ENCODE results near the gene NUP62CL. TPM values are rescaled to one million over a fixed set of nuclear protein-coding genes. Genes with fewer than 3 reads are reported as not detected.
"Not testable (repeated sequence)": the region's sequence is repeated elsewhere in the genome, so short reads cannot be mapped to it uniquely, and the experiment has no call there.

Gene NUP62CL
- total and polyA plus RNA-seq, 7 donors: 0.08 to 0.34 (median 0.18) TPM; not detected in 4

DNA sequence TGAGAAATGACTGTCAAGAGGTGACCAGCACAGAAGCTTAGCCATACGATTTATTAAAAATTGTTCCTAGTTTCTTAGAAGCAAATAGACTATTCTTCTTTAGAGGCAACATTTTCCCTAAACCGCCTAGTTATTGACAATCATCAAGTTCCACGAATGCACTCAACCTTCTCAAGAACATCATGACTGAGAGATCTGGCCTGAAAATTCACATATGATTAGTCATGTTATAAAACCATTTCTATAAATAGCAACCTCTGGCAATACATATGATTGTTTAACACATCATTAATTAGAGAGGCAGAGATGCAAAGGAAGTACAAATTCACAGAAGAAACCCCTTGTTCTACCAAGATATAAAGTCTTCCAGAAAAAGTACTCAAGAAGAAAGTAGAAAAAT lies 6.7 kb downstream of the NUP62CL start:
- intact Hi-C loops (cut with DNase I): no loop called here
- DNase-seq (no peak), ATAC-seq (no peak)
- H3K4me3 ChIP-seq: no peak overlapping the region
- no peaks in the 10 kb centered on the region for H3K4me1 ChIP-seq
- no peaks in the 10 kb centered on the region for H3K36me3 ChIP-seq (ENCODE audit: insufficient read depth in 1 of 2, low read depth in 1 of 2)
- TF ChIP-seq, protein P1, sequence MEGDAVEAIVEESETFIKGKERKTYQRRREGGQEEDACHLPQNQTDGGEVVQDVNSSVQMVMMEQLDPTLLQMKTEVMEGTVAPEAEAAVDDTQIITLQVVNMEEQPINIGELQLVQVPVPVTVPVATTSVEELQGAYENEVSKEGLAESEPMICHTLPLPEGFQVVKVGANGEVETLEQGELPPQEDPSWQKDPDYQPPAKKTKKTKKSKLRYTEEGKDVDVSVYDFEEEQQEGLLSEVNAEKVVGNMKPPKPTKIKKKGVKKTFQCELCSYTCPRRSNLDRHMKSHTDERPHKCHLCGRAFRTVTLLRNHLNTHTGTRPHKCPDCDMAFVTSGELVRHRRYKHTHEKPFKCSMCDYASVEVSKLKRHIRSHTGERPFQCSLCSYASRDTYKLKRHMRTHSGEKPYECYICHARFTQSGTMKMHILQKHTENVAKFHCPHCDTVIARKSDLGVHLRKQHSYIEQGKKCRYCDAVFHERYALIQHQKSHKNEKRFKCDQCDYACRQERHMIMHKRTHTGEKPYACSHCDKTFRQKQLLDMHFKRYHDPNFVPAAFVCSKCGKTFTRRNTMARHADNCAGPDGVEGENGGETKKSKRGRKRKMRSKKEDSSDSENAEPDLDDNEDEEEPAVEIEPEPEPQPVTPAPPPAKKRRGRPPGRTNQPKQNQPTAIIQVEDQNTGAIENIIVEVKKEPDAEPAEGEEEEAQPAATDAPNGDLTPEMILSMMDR (IDR thresholded peaks at IDR 0.05): no peak
- H3K27me3 ChIP-seq (ENCODE audit: insufficient read depth in 3 of 3, low read length in 2 of 3): peaks cover 0 to 3% (median 0%) of the 10 kb centered on the region in 3 donors
- H3K9me3 ChIP-seq: no peaks in the 10 kb centered on the region
- 69 to 92% (median 89%) methylated on average over 3 of the region's 3 CpGs for WGBS, 3 donors
- no peak overlapping the region for H3K27ac ChIP-seq

DNA sequence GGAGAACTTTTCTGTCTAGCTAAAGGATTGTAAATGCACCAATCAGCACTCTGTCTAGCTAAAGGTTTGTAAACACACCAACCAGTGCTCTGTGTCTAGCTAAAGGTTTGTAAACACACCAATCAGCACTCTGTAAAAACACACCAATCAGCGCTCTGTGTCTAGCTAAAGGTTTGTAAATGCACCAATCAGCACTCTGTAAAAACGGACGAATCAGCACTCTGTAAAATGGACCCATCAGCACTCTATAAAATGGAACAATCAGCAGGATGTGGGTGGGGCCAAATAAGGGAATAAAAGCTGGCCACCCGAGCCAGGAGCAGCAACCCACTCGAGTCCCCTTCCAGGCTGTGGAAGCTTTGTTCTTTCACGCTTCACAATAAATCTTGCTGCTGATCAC lies 8.2 kb downstream of the NUP62CL start:
- intact Hi-C loops (cut with DNase I); ATAC-seq; H3K4me3 ChIP-seq; H3K27me3 ChIP-seq (ENCODE audit: insufficient read depth in 3 of 3, low read length in 2 of 3); H3K4me1 ChIP-seq; H3K9me3 ChIP-seq; H3K36me3 ChIP-seq (ENCODE audit: insufficient read depth in 1 of 2, low read depth in 1 of 2); H3K27ac ChIP-seq; DNase-seq: not testable (repeated sequence)
- WGBS, 3 donors: 68 to 86% (median 74%) methylated on average over 6 of the region's 6 CpGs

DNA sequence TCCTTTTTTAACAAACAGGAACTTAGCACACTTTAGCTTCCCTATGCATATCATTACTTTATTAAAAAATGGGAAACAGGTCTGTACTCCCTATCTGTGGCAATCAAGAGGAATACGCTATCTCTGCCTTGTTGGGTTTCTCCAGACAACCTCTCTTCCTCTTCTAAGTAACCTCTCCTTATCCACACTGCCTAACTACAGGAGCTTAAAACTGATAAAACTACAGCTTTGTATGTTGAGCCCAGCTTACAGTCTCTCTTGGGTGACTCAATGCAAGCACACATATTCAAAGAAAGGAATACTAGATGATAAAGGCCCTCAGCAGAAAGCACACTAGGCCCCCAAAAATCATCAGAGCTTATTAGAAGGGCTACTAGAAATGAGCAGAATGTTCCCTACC lies 8.9 kb downstream of the NUP62CL start:
- Histone ChIP-seq H3K4me1 (no peaks in the 10 kb centered on the region), H3K36me3 (ENCODE audit: insufficient read depth in 1 of 2, low read depth in 1 of 2) (no peaks in the 10 kb centered on the region), H3K9me3 (no peaks in the 10 kb centered on the region), H3K27me3 (ENCODE audit: insufficient read depth in 3 of 3, low read length in 2 of 3) (peaks cover 0 to 3% (median 2%) of the 10 kb centered on the region in 3 donors), H3K27ac (no peak overlapping the region), H3K4me3 (no peak overlapping the region)
- WGBS, 3 donors: 77 to 96% (median 90%) methylated on average over 1 of the region's 1 CpG
- intact Hi-C loops (cut with DNase I): no loop called here
- no peak for ATAC-seq
- DNase-seq: no peak
- TF ChIP-seq, protein P1 (IDR thresholded peaks at IDR 0.05): no peak

DNA sequence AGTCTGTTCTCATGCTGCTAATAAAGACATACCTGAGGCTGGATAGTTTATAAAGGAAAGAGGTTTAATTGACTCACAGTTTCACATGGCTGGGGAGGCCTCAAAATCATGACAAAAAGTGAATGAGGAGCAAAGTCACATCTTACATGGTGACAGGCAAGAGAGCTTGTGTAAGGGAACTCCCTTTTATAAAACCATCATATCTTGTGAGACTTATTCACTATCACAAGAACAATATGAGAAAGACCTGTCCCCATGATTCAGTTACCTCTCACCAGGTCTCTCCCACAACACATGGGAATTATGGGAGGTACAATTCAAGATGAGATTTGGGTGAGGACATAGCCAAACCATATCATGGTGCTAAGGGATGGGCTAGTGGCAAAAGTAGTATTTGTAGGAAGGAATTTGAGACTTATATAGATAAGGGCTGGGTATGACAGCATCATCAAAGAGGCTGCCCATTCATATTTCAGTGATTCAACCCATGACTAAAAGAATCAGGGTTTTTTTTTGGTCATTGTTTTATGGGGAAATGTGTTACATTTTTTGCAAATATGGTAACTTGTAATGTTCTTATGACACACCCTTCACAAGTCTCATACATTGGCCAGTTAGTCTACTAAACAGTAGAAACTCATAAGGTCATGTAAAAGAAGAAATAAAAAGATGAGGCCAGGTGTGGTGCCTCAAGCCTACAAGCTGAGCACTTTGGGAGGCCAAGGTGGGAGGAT lies 34.7 kb downstream of the NUP62CL start:
- ATAC-seq: no peak
- no peak overlapping the region for H3K27ac ChIP-seq
- no peaks in the 10 kb centered on the region for H3K9me3 ChIP-seq
- H3K27me3 ChIP-seq (ENCODE audit: insufficient read depth in 3 of 3, low read length in 2 of 3): peaks cover 0 to 8% (median 0%) of the 10 kb centered on the region in 3 donors
- no peak overlapping the region for H3K4me3 ChIP-seq
- TF ChIP-seq, protein P1 (IDR thresholded peaks at IDR 0.05): no peak
- intact Hi-C loops (cut with DNase I): no loop called here
- no peaks in the 10 kb centered on the region for H3K36me3 ChIP-seq (ENCODE audit: insufficient read depth in 1 of 2, low read depth in 1 of 2)
- no peaks in the 10 kb centered on the region for H3K4me1 ChIP-seq
- no peak for DNase-seq

DNA sequence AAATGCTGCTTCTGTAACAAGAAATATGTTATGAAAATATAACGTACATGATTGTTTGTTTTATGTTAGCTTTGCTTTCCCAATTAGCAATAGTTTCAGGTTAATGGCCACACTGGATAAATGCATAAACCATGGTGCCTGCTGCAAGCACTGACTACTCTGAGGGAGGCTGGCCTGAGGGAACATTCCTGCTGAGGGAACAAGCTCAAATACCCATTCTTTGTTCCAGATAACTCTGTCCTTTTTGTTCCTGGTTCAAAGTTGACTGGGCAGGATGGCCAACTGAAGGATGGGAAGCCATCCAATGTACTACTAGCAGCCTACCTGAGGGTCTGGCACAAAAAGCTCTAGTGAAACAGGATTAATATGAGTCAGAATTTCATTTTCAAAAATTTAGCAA lies 37.5 kb downstream of the NUP62CL start:
- no peaks in the 10 kb centered on the region for H3K36me3 ChIP-seq (ENCODE audit: insufficient read depth in 1 of 2, low read depth in 1 of 2)
- H3K27me3 ChIP-seq (ENCODE audit: insufficient read depth in 3 of 3, low read length in 2 of 3): peaks cover 0 to 4% (median 0%) of the 10 kb centered on the region in 3 donors
- no peak overlapping the region for H3K4me3 ChIP-seq
- no peaks in the 10 kb centered on the region for H3K9me3 ChIP-seq
- no peak overlapping the region for H3K27ac ChIP-seq
- no peaks in the 10 kb centered on the region for H3K4me1 ChIP-seq
- TF ChIP-seq, protein P1 (IDR thresholded peaks at IDR 0.05): no peak
- intact Hi-C loops (cut with DNase I): no loop called here
- ATAC-seq (no peak), DNase-seq (no peak)
- 65 to 94% (median 70%) methylated on average over 1 of the region's 1 CpG for WGBS, 3 donors

All from psoas muscle (tissue), 8 donors.